Endodermal cell (in vitro differentiated cells): ENCODE data around the gene RNASEL. TPM values are rescaled to one million over a fixed set of nuclear protein-coding genes. Genes with fewer than 3 reads are reported as not detected.
"Not testable (repeated sequence)": the region's sequence is repeated elsewhere in the genome, so short reads cannot be mapped to it uniquely, and the experiment has no call there.

Experiments
- DNase-seq: peaks from one replicate; pipeline ENCODE4 v3.0.0-alpha.2; 2017
- H3K27ac ChIP-seq: 2 replicates; pipeline ENCODE4 v1.5.1; 2013; ENCODE audit warnings: mild to moderate bottlenecking, low read depth, low read length, moderate library complexity
- H3K27me3 ChIP-seq: 2 replicates; pipeline ENCODE4 v1.6.1; 2013; ENCODE audit warnings: mild to moderate bottlenecking, low read length, moderate library complexity; ENCODE audit not compliant: insufficient read depth, control insufficient read depth, poor library complexity, severe bottlenecking
- H3K36me3 ChIP-seq: 2 replicates; pipeline ENCODE4 v1.7.0; 2013; ENCODE audit warnings: mild to moderate bottlenecking, low read length, moderate library complexity; ENCODE audit not compliant: control insufficient read depth, insufficient read depth
- H3K4me1 ChIP-seq: one replicate; pipeline ENCODE4 v1.7.0; 2013; ENCODE audit warnings: low read length; ENCODE audit not compliant: control insufficient read depth, insufficient read depth
- H3K4me3 ChIP-seq: 2 replicates; pipeline ENCODE4 v1.5.1; 2013; ENCODE audit warnings: mild to moderate bottlenecking, low read length, moderate library complexity
- H3K9ac ChIP-seq: 2 replicates; pipeline ENCODE4 v1.6.1; 2013; ENCODE audit warnings: mild to moderate bottlenecking, low read length, moderate library complexity; ENCODE audit not compliant: poor library complexity, severe bottlenecking; ENCODE audit errors: extremely low read depth
- H3K9me3 ChIP-seq: 2 replicates; pipeline ENCODE4 v1.6.1; 2013; ENCODE audit warnings: mild to moderate bottlenecking, low read length, moderate library complexity; ENCODE audit not compliant: control insufficient read depth
- H3K27ac Mint-ChIP-seq: 2 replicates; pipeline ENCODE4 v1.8.0; 2020; ENCODE audit warnings: mixed read lengths
- H3K27me3 Mint-ChIP-seq: 2 replicates; pipeline ENCODE4 v1.8.0; 2021; ENCODE audit warnings: mild to moderate bottlenecking, mixed read lengths; ENCODE audit not compliant: insufficient read depth
- H3K36me3 Mint-ChIP-seq: 2 replicates; pipeline ENCODE4 v1.8.0; 2020; ENCODE audit warnings: low read depth, mixed read lengths
- H3K4me1 Mint-ChIP-seq: 2 replicates; pipeline ENCODE4 v1.8.0; 2020; ENCODE audit warnings: mixed read lengths
- H3K4me3 Mint-ChIP-seq: 2 replicates; pipeline ENCODE4 v1.8.0; 2020; ENCODE audit warnings: mild to moderate bottlenecking, moderate library complexity, mixed read lengths
- H3K9me3 Mint-ChIP-seq: 2 replicates; pipeline ENCODE4 v1.8.0; 2020; ENCODE audit warnings: mild to moderate bottlenecking, mixed read lengths
- CTCF ChIP-seq: fragments of 200-600 bp; sonication (generic); conservative IDR thresholded peaks from 2 replicates; pipeline ENCODE4 v1.5.0; 2021; ENCODE audit warnings: antibody characterized with exemption, mild to moderate bottlenecking
- WGBS, 2 experiments: methylation state at CpG; one replicate each; pipeline versions ENCODE4 v1.1.5 to v1.1.7; 2013; ENCODE audit warnings: missing lambda C conversion rate in 2 of 2, mixed read lengths in 1 of 2; ENCODE audit not compliant: insufficient coverage in 1 of 2, insufficient read length in 1 of 2; 5-methylcytosine and 5-hydroxymethylcytosine counted together
- total RNA-seq, 2 donors: library from RNA; stranded (reverse); fragmentation: NEBNext Ultra II Directional in 1 of 2; extraction: Animal tissue kit (Norgen Biotek cat#: 25700) in 1 of 2; gene quantifications; 2 replicates in 1 of 2; 3 replicates in 1 of 2; pipeline ENCODE4 v1.2.1, GENCODE V29; 2021

Gene RNASEL
- total RNA-seq, 2 donors from 2014 or later = 2.6 to 3.1 TPM

- no peaks in the 10 kb centered on the region for H3K27me3 ChIP-seq
- no CpG with 5 or more reads among the region's 1 CpG for WGBS, 2 experiments
- peaks cover 2% of the 10 kb centered on the region for H3K4me1 Mint-ChIP-seq
- H3K36me3 ChIP-seq = no peaks in the 10 kb centered on the region
- no peak overlapping the region for H3K4me3 Mint-ChIP-seq
- no peaks in the 10 kb centered on the region for H3K4me1 ChIP-seq
- no peaks in the 10 kb centered on the region for H3K27me3 Mint-ChIP-seq
- H3K9ac ChIP-seq = no peak overlapping the region
- TF ChIP-seq CTCF = no peak
- no peak overlapping the region for H3K27ac ChIP-seq
- peaks cover 11% of the 10 kb centered on the region for H3K9me3 Mint-ChIP-seq
- peaks cover 6% of the 10 kb centered on the region for H3K9me3 ChIP-seq
- H3K27ac Mint-ChIP-seq = no peak overlapping the region
- H3K4me3 ChIP-seq = no peak overlapping the region
- no peaks in the 10 kb centered on the region for H3K36me3 Mint-ChIP-seq
- no peak for DNase-seq
Observed at GRCh38 chr1:182549811-182550210, 39.2 kb downstream of the RNASEL start.

GRCh38 chr1:182549346-182549745 lies 39.7 kb downstream of the RNASEL start:
- Mint-ChIP-seq H3K27ac (no peak overlapping the region), H3K9me3 (peaks cover 11% of the 10 kb centered on the region), H3K4me3 (no peak overlapping the region)

GRCh38 chr1:182533896-182534295 lies 55.2 kb downstream of the RNASEL start:
- Histone ChIP-seq H3K27ac (no peak overlapping the region), H3K9ac (no peak overlapping the region), H3K27me3 (no peaks in the 10 kb centered on the region), H3K4me3 (no peak overlapping the region), H3K4me1 (no peaks in the 10 kb centered on the region), H3K9me3 (no peaks in the 10 kb centered on the region), H3K36me3 (no peaks in the 10 kb centered on the region)
- Mint-ChIP-seq H3K36me3 (no peaks in the 10 kb centered on the region), H3K9me3 (no peaks in the 10 kb centered on the region), H3K4me1 (no peaks in the 10 kb centered on the region), H3K4me3 (no peak overlapping the region), H3K27me3 (no peaks in the 10 kb centered on the region), H3K27ac (no peak overlapping the region)
- DNase-seq = no peak
- 96 to 100% methylated on average over 1 to 2 of the region's 2 CpGs for WGBS, 2 experiments
- TF ChIP-seq CTCF = no peak

More at GRCh38 chr1:182549346-182549745, 39.7 kb downstream of the RNASEL start:
- no peak overlapping the region for H3K4me3 ChIP-seq
- no peaks in the 10 kb centered on the region for H3K36me3 Mint-ChIP-seq
- no peak overlapping the region for H3K27ac ChIP-seq
- no peaks in the 10 kb centered on the region for H3K4me1 ChIP-seq
- H3K4me1 Mint-ChIP-seq = peaks cover 2% of the 10 kb centered on the region
- H3K9me3 ChIP-seq = peaks cover 6% of the 10 kb centered on the region
- no peak overlapping the region for H3K9ac ChIP-seq
- DNase-seq = no peak
- H3K27me3 Mint-ChIP-seq = no peaks in the 10 kb centered on the region
- no peaks in the 10 kb centered on the region for H3K36me3 ChIP-seq
- no peak for TF ChIP-seq CTCF
- H3K27me3 ChIP-seq = no peaks in the 10 kb centered on the region

GRCh38 chr1:182528206-182528605 lies 60.9 kb downstream of the RNASEL start:
- not testable (repeated sequence) for H3K36me3 ChIP-seq, H3K4me3 Mint-ChIP-seq, H3K9me3 ChIP-seq, H3K27ac Mint-ChIP-seq, H3K27me3 ChIP-seq, H3K36me3 Mint-ChIP-seq, H3K4me3 ChIP-seq, H3K27ac ChIP-seq, H3K27me3 Mint-ChIP-seq, H3K9ac ChIP-seq, H3K4me1 ChIP-seq, H3K4me1 Mint-ChIP-seq, DNase-seq
- peaks cover 17% of the 10 kb centered on the region for H3K9me3 Mint-ChIP-seq
- 96 to 97% methylated on average over 4 to 5 of the region's 5 CpGs for WGBS, 2 experiments
